Activated T-cell treated with anti-CD3 and anti-CD28 coated beads, Interleukin-2, amount 50 U/mL, for 72 hours (primary cell): ENCODE results near the gene PHGDH. TPM values are rescaled to one million over a fixed set of nuclear protein-coding genes. Genes with fewer than 3 reads are reported as not detected.
"Not testable (repeated sequence)": the region's sequence is repeated elsewhere in the genome, so short reads cannot be mapped to it uniquely, and the experiment has no call there.

Experiments used
- ATAC-seq, 2 donors: fragments of 150-1000 bp; cut with Tn5 transposase; replicated peaks in 1 of 2; 2 replicates each; pipeline ENCODE4 v1.10.0; 2021; ENCODE audit warnings: moderate library complexity in 2 of 2, mild to moderate bottlenecking in 1 of 2
- DNase-seq, 2 donors: peaks; one replicate each; pipeline ENCODE4 v3.0.0; 2021 to 2022; ENCODE audit warnings: mixed read lengths in 1 of 2
- H3K27ac Mint-ChIP-seq: one replicate; pipeline ENCODE4 v1.8.0; 2022; ENCODE audit warnings: mild to moderate bottlenecking, moderate library complexity, mixed read lengths
- H3K27me3 Mint-ChIP-seq: one replicate; pipeline ENCODE4 v1.8.0; 2022; ENCODE audit warnings: low read depth, mixed read lengths
- H3K36me3 Mint-ChIP-seq, 2 donors: one replicate each; pipeline ENCODE4 v1.8.0; 2022; ENCODE audit warnings: mixed read lengths in 2 of 2, mild to moderate bottlenecking in 1 of 2; ENCODE audit not compliant: insufficient read depth in 2 of 2
- H3K4me1 Mint-ChIP-seq: one replicate; pipeline ENCODE4 v1.8.0; 2022; ENCODE audit warnings: low read depth, mixed read lengths
- H3K4me3 Mint-ChIP-seq, 2 donors: one replicate each; pipeline ENCODE4 v1.8.0; 2022; ENCODE audit warnings: mild to moderate bottlenecking in 2 of 2, mixed read lengths in 2 of 2, moderate library complexity in 2 of 2
- H3K9me3 Mint-ChIP-seq, 2 donors: one replicate each; pipeline ENCODE4 v1.8.0; 2022; ENCODE audit warnings: mixed read lengths in 2 of 2
- total RNA-seq, 2 donors: library from RNA; stranded (reverse); gene quantifications; one replicate each; pipeline ENCODE4 v1.2.3, GENCODE V29; 2022

PHGDH gene
- total RNA-seq, 2 donors from 2014 or later = 431 to 452 TPM

DNA sequence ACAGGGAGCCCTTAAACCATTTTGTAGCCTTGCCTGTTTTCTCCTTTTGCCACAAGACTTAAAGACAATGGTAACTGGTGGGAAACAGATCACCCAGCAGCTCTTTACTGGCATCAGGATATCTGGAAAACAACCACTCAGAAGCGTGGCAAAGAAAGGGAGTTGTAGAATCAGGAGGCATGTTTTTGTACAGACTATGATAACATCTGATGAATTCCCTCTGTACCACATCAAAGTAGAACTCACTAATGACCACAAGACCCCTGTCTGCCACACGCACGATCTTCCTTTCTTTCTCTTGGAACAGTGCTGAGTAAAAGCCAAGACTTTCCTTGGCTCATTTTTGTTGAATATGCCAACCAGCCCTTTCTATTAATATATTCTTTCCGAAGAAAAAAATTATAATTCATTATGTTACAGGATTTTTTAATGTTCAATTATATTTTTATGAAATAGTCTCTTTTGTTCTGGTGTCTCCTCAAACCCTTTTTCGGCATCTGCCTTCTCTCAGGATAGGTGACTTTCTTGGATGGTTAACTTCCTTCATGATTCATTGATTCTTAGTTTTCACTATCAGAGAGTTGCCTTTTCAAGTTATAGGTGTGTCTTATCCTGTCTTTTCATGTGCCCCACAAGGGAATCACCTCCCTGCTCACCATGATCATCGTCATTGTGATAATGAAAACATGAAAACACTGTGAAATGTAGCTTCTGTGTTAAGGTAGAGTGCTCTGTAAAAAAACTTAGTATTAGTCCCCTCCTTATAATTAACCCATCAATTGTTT is 7.9 kb upstream of the PHGDH start:
- peaks cover 21% of the 10 kb centered on the region for H3K27me3 Mint-ChIP-seq
- peaks cover 11 to 15% of the 10 kb centered on the region in 2 donors for H3K9me3 Mint-ChIP-seq
- H3K36me3 Mint-ChIP-seq = peaks cover 7% of the 10 kb centered on the region in 2 donors
- H3K4me3 Mint-ChIP-seq = no peak overlapping the region
- ATAC-seq (no peak), DNase-seq (no peak)
- H3K27ac Mint-ChIP-seq = no peak overlapping the region
- H3K4me1 Mint-ChIP-seq = no peaks in the 10 kb centered on the region

- not testable (repeated sequence) for H3K9me3 Mint-ChIP-seq, H3K4me1 Mint-ChIP-seq, ATAC-seq, H3K36me3 Mint-ChIP-seq, DNase-seq, H3K27ac Mint-ChIP-seq, H3K4me3 Mint-ChIP-seq
- H3K27me3 Mint-ChIP-seq = peaks cover 28% of the 10 kb centered on the region
These were observed 5.1 kb upstream of the PHGDH start for GRCh38 chr1:119706599-119706998.

DNA sequence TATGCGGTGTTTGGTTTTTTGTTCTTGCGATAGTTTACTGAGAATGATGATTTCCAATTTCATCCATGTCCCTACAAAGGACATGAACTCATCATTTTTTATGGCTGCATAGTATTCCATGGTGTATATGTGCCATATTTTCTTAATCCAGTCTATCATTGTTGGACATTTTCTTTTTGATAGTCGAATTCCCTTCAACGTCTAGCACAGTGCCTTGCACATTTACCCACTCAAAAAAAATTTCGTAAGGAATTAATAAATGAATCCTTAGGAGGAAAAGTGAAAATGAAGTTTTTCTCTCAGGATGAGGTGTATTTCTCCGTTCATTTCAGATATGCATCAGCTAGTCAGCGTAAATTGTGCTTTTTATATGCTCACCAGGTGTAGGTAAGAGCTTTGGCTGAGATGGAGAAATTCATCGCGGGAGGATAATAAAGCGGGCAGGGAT is 354 bp upstream of the PHGDH start:
- peak overlapping the region; percentile 88 to 96 for H3K4me3 Mint-ChIP-seq
- not testable (repeated sequence) for H3K27me3 Mint-ChIP-seq, DNase-seq, ATAC-seq, H3K9me3 Mint-ChIP-seq
- H3K27ac Mint-ChIP-seq = peak overlapping the region; percentile 94
- H3K36me3 Mint-ChIP-seq = peaks cover 16 to 30% of the 10 kb centered on the region in 2 donors
- H3K4me1 Mint-ChIP-seq = peaks cover 39% of the 10 kb centered on the region

GRCh38 chr1:119712342-119713038 is 756 bp downstream of the PHGDH start:
- H3K36me3 Mint-ChIP-seq = peaks cover 16 to 31% of the 10 kb centered on the region in 2 donors
- H3K27ac Mint-ChIP-seq = peak overlapping the region; percentile 96
- no peaks in the 10 kb centered on the region for H3K9me3 Mint-ChIP-seq
- DNase-seq (peak; percentile 75 to 82), ATAC-seq (peak; percentile 83 to 87)
- H3K4me1 Mint-ChIP-seq = peaks cover 43% of the 10 kb centered on the region
- H3K27me3 Mint-ChIP-seq = peaks cover 8% of the 10 kb centered on the region
- H3K4me3 Mint-ChIP-seq = peak overlapping the region; percentile 88 to 96

DNA sequence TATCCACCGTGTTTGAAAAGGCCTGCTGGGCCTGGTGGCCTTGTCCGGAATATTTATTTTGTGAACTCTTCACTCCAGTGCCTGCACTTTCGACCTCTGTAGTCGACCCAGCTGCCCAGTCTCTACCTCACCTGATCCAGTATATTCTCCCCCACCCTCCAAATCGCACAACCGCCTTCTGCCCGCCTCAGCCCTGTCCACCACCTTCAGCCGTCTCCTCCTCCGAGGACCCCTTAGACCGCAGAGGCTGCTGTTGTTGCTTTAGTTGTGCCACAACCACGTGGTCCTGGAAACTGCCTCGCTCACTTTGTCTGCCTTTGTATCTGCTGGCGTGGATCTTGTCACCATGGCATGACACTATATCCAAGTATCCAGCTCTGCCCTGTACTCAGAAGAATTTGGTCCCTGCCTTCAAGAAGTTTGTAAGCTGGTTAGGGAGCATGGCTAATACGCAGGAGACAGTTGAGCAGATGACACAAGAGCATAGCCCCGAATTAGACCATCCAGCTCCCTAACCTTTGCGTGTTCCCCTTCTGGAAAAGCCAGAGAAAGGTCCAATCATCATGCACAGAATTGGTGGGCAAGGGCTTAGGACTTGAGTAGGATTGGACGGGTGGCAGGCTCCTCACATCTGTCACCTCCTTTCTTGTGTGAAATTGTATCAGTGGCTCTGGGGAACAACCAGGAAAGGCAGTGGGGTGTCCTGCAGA is 1.5 kb downstream of the PHGDH start:
- H3K27me3 Mint-ChIP-seq = peaks cover 8% of the 10 kb centered on the region
- H3K36me3 Mint-ChIP-seq = peaks cover 16 to 33% of the 10 kb centered on the region in 2 donors
- H3K4me3 Mint-ChIP-seq = peak overlapping the region; percentile 86 to 94
- peak overlapping the region; percentile 96 for H3K27ac Mint-ChIP-seq
- ATAC-seq (no peak), DNase-seq (peak in 1 of 2 donors; percentile 7)
- no peaks in the 10 kb centered on the region for H3K9me3 Mint-ChIP-seq
- H3K4me1 Mint-ChIP-seq = peaks cover 48% of the 10 kb centered on the region

- Mint-ChIP-seq H3K36me3 (peaks cover 16 to 38% of the 10 kb centered on the region in 2 donors), H3K27me3 (peaks cover 8% of the 10 kb centered on the region), H3K4me3 (peak overlapping the region; percentile 86 to 94), H3K9me3 (no peaks in the 10 kb centered on the region), H3K4me1 (peaks cover 55% of the 10 kb centered on the region), H3K27ac (peak overlapping the region; percentile 96)
- no peak for DNase-seq
- ATAC-seq = no peak
These were observed 2.2 kb downstream of the PHGDH start for GRCh38 chr1:119713749-119714456.

GRCh38 chr1:119714583-119714982 is 2.8 kb downstream of the PHGDH start:
- H3K27ac Mint-ChIP-seq = no peak overlapping the region

DNA sequence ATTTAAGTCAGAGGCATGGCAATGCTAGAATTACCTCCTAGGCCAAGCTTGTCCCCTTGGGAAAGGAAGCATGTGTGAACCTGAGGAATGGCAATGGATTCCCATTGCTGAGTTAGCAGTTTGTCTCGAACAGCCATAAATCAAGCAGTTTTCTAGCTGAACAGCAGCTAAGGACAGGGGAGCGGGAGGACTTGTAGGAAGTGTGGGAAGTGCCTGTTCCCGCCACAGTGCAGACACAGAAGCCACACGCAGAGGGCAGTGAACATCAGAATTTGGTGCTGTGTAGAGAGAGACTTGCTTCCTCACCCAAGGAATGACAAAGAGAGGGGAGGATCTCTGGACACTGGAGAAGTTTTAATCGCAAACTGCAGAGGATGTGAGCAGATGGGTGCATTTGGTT is 3.8 kb downstream of the PHGDH start:
- H3K27me3 Mint-ChIP-seq = peaks cover 4% of the 10 kb centered on the region
- H3K4me1 Mint-ChIP-seq = peaks cover 58% of the 10 kb centered on the region

More at GRCh38 chr1:119714583-119714982, 2.8 kb downstream of the PHGDH start:
- Mint-ChIP-seq H3K9me3 (no peaks in the 10 kb centered on the region), H3K4me3 (peak overlapping the region; percentile 86 to 94), H3K4me1 (peaks cover 58% of the 10 kb centered on the region), H3K27me3 (peaks cover 8% of the 10 kb centered on the region), H3K36me3 (peaks cover 16 to 38% of the 10 kb centered on the region in 2 donors)
- no peak for ATAC-seq
- DNase-seq = no peak

DNA sequence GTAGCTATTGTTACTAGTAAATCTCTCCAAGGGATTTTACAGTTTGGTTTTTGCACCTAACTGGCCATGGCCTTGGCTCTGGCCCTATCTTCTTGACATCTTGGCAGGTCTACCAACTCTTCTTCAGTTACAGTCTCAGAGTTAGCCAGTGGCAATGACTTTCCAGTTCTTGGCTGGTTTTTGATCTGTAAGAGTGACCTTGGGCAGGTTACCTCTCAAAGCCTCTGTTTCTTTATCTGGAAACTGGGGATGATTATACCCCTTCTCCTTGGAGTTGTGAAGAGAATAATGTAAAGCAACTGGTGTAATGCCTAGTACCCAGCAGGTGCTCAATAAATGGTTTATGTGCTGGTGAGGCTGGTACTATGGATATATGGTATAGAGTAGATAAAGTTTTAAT is 6.7 kb downstream of the PHGDH start:
- no peaks in the 10 kb centered on the region for H3K9me3 Mint-ChIP-seq
- no peak for ATAC-seq

More for the DNA sequence above, 3.8 kb downstream of the PHGDH start:
- H3K4me3 Mint-ChIP-seq = peak overlapping the region; percentile 44 to 70
- peaks cover 18 to 44% of the 10 kb centered on the region in 2 donors for H3K36me3 Mint-ChIP-seq
- ATAC-seq = no peak
- no peak for DNase-seq
- no peaks in the 10 kb centered on the region for H3K9me3 Mint-ChIP-seq
- no peak overlapping the region for H3K27ac Mint-ChIP-seq

DNA sequence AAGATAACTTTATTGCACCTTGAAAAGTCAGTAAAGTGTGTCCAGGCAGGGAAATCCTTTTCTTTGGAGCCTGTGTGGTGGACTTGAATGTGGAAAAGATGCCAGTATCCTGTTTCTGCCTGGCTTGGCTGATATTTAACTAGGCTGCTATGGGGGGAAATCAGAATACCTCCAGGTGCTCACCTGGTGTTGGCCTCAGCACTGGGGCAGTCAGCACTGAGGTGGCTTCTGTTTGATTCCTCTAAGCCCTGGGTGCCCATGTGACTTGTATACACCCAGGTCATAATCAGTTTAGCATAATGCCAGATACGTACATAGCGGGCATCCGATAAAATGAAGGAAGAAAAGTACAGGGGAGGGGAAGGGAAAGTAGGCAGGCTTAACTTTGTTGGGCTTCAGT is 7.2 kb downstream of the PHGDH start:
- no peaks in the 10 kb centered on the region for H3K9me3 Mint-ChIP-seq
- no peak for DNase-seq
- H3K36me3 Mint-ChIP-seq = peaks cover 9 to 41% of the 10 kb centered on the region in 2 donors
- no peak overlapping the region for H3K4me3 Mint-ChIP-seq
- peaks cover 47% of the 10 kb centered on the region for H3K4me1 Mint-ChIP-seq
- no peak overlapping the region for H3K27ac Mint-ChIP-seq
- H3K27me3 Mint-ChIP-seq = no peaks in the 10 kb centered on the region
- no peak for ATAC-seq

More for the DNA sequence above, 6.7 kb downstream of the PHGDH start:
- H3K27me3 Mint-ChIP-seq = no peaks in the 10 kb centered on the region
- no peak overlapping the region for H3K27ac Mint-ChIP-seq
- DNase-seq = no peak
- H3K36me3 Mint-ChIP-seq = peaks cover 13 to 45% of the 10 kb centered on the region in 2 donors
- peaks cover 52% of the 10 kb centered on the region for H3K4me1 Mint-ChIP-seq
- H3K4me3 Mint-ChIP-seq = no peak overlapping the region

DNA sequence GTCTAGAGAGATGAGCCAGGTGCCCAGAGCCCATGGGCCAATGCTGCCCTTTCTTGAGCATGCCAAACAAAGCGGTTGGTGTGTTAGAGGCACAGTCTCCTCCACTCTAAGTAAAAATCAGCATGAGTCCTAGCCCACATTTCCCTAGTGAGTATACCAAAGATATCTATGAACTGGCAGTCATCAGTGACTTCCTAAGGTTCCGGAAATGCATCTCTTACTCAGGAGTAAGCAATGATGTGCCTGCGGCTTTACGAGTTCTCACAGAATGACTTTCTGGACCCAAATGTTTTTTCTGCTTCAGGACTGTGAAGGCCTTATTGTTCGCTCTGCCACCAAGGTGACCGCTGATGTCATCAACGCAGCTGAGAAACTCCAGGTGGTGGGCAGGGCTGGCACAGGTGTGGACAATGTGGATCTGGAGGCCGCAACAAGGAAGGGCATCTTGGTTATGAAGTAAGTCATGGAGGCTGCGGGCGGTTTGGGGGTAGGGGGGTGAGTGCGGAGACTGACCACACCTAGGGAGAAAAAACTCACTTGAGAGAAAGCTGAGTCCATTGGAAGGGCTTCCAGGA is 9.2 kb downstream of the PHGDH start:
- DNase-seq (no peak), ATAC-seq (no peak)
- no peaks in the 10 kb centered on the region for H3K27me3 Mint-ChIP-seq
- H3K36me3 Mint-ChIP-seq = peaks cover 10 to 44% of the 10 kb centered on the region in 2 donors
- no peak overlapping the region for H3K27ac Mint-ChIP-seq
- H3K4me1 Mint-ChIP-seq = peaks cover 28% of the 10 kb centered on the region
- H3K4me3 Mint-ChIP-seq = no peak overlapping the region
- H3K9me3 Mint-ChIP-seq = no peaks in the 10 kb centered on the region

DNA sequence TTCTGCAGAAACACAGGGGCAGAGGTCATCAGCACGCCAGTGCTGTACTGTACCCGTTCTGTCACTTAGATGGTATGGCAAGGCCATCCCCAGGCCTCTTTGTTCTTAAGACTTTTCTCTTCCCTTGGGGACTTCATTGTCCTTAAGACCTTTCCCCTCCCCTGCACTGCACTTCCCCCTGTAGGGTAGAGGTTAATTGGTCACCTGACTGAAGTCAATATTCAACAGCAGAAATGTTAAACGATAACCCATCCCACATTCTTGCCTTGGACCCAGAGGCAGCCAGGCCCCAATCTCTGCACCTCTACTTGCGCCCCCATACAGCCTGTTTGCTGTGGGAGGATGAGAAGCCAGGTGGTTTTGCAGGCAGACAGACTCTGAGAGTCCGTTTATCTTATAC is 10.2 kb downstream of the PHGDH start:
- peaks cover 22% of the 10 kb centered on the region for H3K4me1 Mint-ChIP-seq
- H3K27me3 Mint-ChIP-seq = no peaks in the 10 kb centered on the region
- peaks cover 12 to 47% of the 10 kb centered on the region in 2 donors for H3K36me3 Mint-ChIP-seq
- ATAC-seq = no peak
- H3K27ac Mint-ChIP-seq = peak overlapping the region; percentile 18
- no peak for DNase-seq
- no peak overlapping the region for H3K4me3 Mint-ChIP-seq
- no peaks in the 10 kb centered on the region for H3K9me3 Mint-ChIP-seq
